Measurements from ENCODE around the gene C19orf81. TPM values are rescaled to one million over a fixed set of nuclear protein-coding genes. Genes with fewer than 3 reads are reported as not detected.
A peak's percentile ranks its signal among the peaks of the same experiment; 100 is the strongest.

Gene C19orf81
- total and polyA plus RNA-seq, 10 donors, result not detected

GRCh38 chr19:50677636-50678035 lies 28.4 kb downstream of the C19orf81 start:
- peaks cover 0 to 18% (median 6%) of the 10 kb centered on the region in 8 donors for H3K9me3 ChIP-seq
- H3K27me3 ChIP-seq (replicated peaks in 1 of 7), result peaks cover 0 to 76% (median 5%) of the 10 kb centered on the region in 7 donors
- H3K4me1 ChIP-seq, result peaks cover 0 to 8% (median 6%) of the 10 kb centered on the region in 6 donors
- H3K4me3 ChIP-seq, result no peak overlapping the region
- 52 to 67% (median 59%) methylated on average over 5 of the region's 5 CpGs for WGBS, 5 donors
- H3K36me3 ChIP-seq, result no peaks in the 10 kb centered on the region
- no peak overlapping the region for H3K27ac ChIP-seq
- DNase-seq, result no peak
- no peak for TF ChIP-seq CTCF (IDR thresholded peaks at IDR 0.05 in 8 of 11, conservative IDR thresholded peaks at IDR 0.05 in 3 of 11)
- no peak for TF ChIP-seq POLR2AphosphoS5 (IDR thresholded peaks at IDR 0.05)
- TF ChIP-seq POLR2A (IDR thresholded peaks at IDR 0.05), result no peak
- intact Hi-C loops (cut with DNase I; ENCODE audit: low total_unique reads), result no loop called here

GRCh38 chr19:50678323-50678722 lies 29.1 kb downstream of the C19orf81 start:
- H3K36me3 ChIP-seq, result no peaks in the 10 kb centered on the region
- peaks cover 0 to 18% (median 6%) of the 10 kb centered on the region in 8 donors for H3K9me3 ChIP-seq
- H3K27ac ChIP-seq, result no peak overlapping the region
- no peak for DNase-seq
- H3K27me3 ChIP-seq (replicated peaks in 1 of 7), result peaks cover 0 to 76% (median 0%) of the 10 kb centered on the region in 7 donors
- H3K4me3 ChIP-seq, result no peak overlapping the region
- H3K4me1 ChIP-seq, result peaks cover 0 to 8% (median 6%) of the 10 kb centered on the region in 6 donors
- intact Hi-C loops (cut with DNase I; ENCODE audit: low total_unique reads), result no loop called here
- TF ChIP-seq POLR2AphosphoS5 (IDR thresholded peaks at IDR 0.05) (no peak), CTCF (IDR thresholded peaks at IDR 0.05 in 8 of 11, conservative IDR thresholded peaks at IDR 0.05 in 3 of 11) (no peak)
- WGBS, 5 donors, result 48 to 62% (median 55%) methylated on average over 3 of the region's 3 CpGs

- Histone ChIP-seq H3K27me3 (replicated peaks in 1 of 7) (peaks cover 0 to 77% (median 0%) of the 10 kb centered on the region in 7 donors), H3K9me3 (peaks cover 0 to 18% (median 6%) of the 10 kb centered on the region in 8 donors), H3K4me1 (peaks cover 0 to 8% (median 6%) of the 10 kb centered on the region in 6 donors), H3K36me3 (no peaks in the 10 kb centered on the region), H3K4me3 (peak overlapping the region in 1 of 8 donors; percentile 15), H3K27ac (peak overlapping the region in 2 of 8 donors; percentile 23 to 26)
- intact Hi-C loops (cut with DNase I; ENCODE audit: low total_unique reads), result no loop called here
- 9 to 17% (median 14%) methylated on average over 23 of the region's 23 CpGs for WGBS, 5 donors
- DNase-seq, result peak; percentile 92
- TF ChIP-seq CTCF (IDR thresholded peaks at IDR 0.05 in 8 of 11, conservative IDR thresholded peaks at IDR 0.05 in 3 of 11) (no peak), POLR2AphosphoS5 (IDR thresholded peaks at IDR 0.05) (peak in 2 of 3 donors; percentile 51 to 62)
Observed at GRCh38 chr19:50679177-50680125, 30.2 kb downstream of the C19orf81 start.

Measured in spleen (tissue), 11 donors.